ENCODE results near the gene S100A6. TPM values are rescaled to one million over a fixed set of nuclear protein-coding genes. Genes with fewer than 3 reads are reported as not detected.
"Not testable (repeated sequence)": the region's sequence is repeated elsewhere in the genome, so short reads cannot be mapped to it uniquely, and the experiment has no call there.

S100A6 gene
- polyA plus RNA-seq, 1 donor from 2014 or later = not detected

GRCh38 chr1:153525088-153525728 lies 10.6 kb downstream of the S100A6 start:
- Histone ChIP-seq H3F3A (ENCODE audit: insufficient read depth, low read length, poor library complexity, severe bottlenecking) (no peaks in the 10 kb centered on the region), H3K9me3 (ENCODE audit: low read length) (no peaks in the 10 kb centered on the region), H3K36me3 (ENCODE audit: insufficient read depth, low read length) (no peaks in the 10 kb centered on the region), H3K27ac (ENCODE audit: low read length) (no peak overlapping the region), H3K79me2 (replicated peaks; ENCODE audit: insufficient read depth, low read length) (no peaks in the 10 kb centered on the region), H3K9me2 (ENCODE audit: insufficient read depth, low read length) (no peaks in the 10 kb centered on the region), H3K4me2 (ENCODE audit: low read length) (no peak overlapping the region), H3K4me3 (ENCODE audit: low read length) (no peak overlapping the region), H2AFZ (ENCODE audit: low read depth, low read length) (no peak overlapping the region), H4K20me1 (ENCODE audit: insufficient read depth) (no peaks in the 10 kb centered on the region), H3K27me3 (ENCODE audit: insufficient read depth, low read depth, low read length) (no peaks in the 10 kb centered on the region), H3K9ac (ENCODE audit: low read length) (no peak overlapping the region)
- TF ChIP-seq, protein P1, sequence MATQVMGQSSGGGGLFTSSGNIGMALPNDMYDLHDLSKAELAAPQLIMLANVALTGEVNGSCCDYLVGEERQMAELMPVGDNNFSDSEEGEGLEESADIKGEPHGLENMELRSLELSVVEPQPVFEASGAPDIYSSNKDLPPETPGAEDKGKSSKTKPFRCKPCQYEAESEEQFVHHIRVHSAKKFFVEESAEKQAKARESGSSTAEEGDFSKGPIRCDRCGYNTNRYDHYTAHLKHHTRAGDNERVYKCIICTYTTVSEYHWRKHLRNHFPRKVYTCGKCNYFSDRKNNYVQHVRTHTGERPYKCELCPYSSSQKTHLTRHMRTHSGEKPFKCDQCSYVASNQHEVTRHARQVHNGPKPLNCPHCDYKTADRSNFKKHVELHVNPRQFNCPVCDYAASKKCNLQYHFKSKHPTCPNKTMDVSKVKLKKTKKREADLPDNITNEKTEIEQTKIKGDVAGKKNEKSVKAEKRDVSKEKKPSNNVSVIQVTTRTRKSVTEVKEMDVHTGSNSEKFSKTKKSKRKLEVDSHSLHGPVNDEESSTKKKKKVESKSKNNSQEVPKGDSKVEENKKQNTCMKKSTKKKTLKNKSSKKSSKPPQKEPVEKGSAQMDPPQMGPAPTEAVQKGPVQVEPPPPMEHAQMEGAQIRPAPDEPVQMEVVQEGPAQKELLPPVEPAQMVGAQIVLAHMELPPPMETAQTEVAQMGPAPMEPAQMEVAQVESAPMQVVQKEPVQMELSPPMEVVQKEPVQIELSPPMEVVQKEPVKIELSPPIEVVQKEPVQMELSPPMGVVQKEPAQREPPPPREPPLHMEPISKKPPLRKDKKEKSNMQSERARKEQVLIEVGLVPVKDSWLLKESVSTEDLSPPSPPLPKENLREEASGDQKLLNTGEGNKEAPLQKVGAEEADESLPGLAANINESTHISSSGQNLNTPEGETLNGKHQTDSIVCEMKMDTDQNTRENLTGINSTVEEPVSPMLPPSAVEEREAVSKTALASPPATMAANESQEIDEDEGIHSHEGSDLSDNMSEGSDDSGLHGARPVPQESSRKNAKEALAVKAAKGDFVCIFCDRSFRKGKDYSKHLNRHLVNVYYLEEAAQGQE (IDR thresholded peaks at IDR 0.05; ENCODE audit: borderline replicate concordance) = no peak
- TF ChIP-seq EP300 (conservative IDR thresholded peaks at IDR 0.05; ENCODE audit: poor library complexity, severe bottlenecking) (no peak), TAF1 (IDR thresholded peaks at IDR 0.05; ENCODE audit: low read depth) (no peak), RAD21 (conservative IDR thresholded peaks at IDR 0.05) (no peak), POLR2AphosphoS5 (IDR thresholded peaks at IDR 0.05) (no peak), SMC3 (conservative IDR thresholded peaks at IDR 0.05; ENCODE audit: poor library complexity) (no peak), MXI1 (conservative IDR thresholded peaks at IDR 0.05; ENCODE audit: poor library complexity, severe bottlenecking) (no peak), EZH2 (IDR thresholded peaks at IDR 0.05; ENCODE audit: borderline replicate concordance, insufficient read depth, low read length, poor library complexity, severe bottlenecking) (no peak)
- TF ChIP-seq, protein P2, sequence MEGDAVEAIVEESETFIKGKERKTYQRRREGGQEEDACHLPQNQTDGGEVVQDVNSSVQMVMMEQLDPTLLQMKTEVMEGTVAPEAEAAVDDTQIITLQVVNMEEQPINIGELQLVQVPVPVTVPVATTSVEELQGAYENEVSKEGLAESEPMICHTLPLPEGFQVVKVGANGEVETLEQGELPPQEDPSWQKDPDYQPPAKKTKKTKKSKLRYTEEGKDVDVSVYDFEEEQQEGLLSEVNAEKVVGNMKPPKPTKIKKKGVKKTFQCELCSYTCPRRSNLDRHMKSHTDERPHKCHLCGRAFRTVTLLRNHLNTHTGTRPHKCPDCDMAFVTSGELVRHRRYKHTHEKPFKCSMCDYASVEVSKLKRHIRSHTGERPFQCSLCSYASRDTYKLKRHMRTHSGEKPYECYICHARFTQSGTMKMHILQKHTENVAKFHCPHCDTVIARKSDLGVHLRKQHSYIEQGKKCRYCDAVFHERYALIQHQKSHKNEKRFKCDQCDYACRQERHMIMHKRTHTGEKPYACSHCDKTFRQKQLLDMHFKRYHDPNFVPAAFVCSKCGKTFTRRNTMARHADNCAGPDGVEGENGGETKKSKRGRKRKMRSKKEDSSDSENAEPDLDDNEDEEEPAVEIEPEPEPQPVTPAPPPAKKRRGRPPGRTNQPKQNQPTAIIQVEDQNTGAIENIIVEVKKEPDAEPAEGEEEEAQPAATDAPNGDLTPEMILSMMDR (IDR thresholded peaks at IDR 0.05; ENCODE audit: poor library complexity, severe bottlenecking) = no peak

DNA sequence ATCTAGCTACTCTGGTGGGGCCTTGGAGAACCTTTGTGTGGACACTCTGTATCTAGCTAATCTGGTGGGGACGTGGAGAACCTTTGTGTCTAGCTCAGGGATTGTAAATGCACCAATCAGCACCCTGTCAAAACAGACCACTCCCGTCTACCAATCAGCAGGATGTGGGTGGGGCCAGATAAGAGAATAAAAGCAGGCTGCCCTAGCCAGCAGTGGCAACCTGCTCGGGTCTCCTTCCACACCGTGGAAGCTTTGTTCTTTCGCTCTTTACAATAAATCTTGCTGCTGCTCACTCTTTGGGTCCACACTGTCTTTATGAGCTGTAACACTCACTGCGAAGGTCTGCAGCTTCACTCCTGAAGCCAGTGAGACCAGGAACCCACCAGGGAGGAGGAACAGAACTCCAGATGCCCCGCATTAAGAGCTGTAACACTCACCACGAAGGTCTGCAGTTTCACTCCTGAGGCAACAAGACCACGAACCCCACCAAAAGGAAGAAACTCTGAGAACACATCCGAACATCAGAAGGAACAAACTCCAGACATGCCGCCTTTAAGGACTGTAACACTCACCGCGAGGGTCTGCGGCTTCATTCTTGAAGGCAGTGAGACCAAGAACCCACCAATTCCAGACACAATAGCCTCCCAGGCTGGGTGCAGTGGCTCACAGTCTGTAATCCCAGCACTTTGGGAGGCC lies 13.3 kb downstream of the S100A6 start:
- H3K36me3 ChIP-seq (ENCODE audit: insufficient read depth, low read length); H4K20me1 ChIP-seq (ENCODE audit: insufficient read depth); H3K27ac ChIP-seq (ENCODE audit: low read length); H3K4me3 ChIP-seq (ENCODE audit: low read length); H3K9ac ChIP-seq (ENCODE audit: low read length); H2AFZ ChIP-seq (ENCODE audit: low read depth, low read length); H3F3A ChIP-seq (ENCODE audit: insufficient read depth, low read length, poor library complexity, severe bottlenecking); H3K79me2 ChIP-seq (replicated peaks; ENCODE audit: insufficient read depth, low read length); H3K27me3 ChIP-seq (ENCODE audit: insufficient read depth, low read depth, low read length); H3K9me2 ChIP-seq (ENCODE audit: insufficient read depth, low read length); H3K9me3 ChIP-seq (ENCODE audit: low read length); H3K4me2 ChIP-seq (ENCODE audit: low read length): not testable (repeated sequence)

- H3K9me2 ChIP-seq (ENCODE audit: insufficient read depth, low read length); H2AFZ ChIP-seq (ENCODE audit: low read depth, low read length); H4K20me1 ChIP-seq (ENCODE audit: insufficient read depth); H3K27me3 ChIP-seq (ENCODE audit: insufficient read depth, low read depth, low read length); H3F3A ChIP-seq (ENCODE audit: insufficient read depth, low read length, poor library complexity, severe bottlenecking); H3K4me3 ChIP-seq (ENCODE audit: low read length); H3K4me2 ChIP-seq (ENCODE audit: low read length); H3K79me2 ChIP-seq (replicated peaks; ENCODE audit: insufficient read depth, low read length); H3K36me3 ChIP-seq (ENCODE audit: insufficient read depth, low read length); H3K9ac ChIP-seq (ENCODE audit: low read length); H3K9me3 ChIP-seq (ENCODE audit: low read length); H3K27ac ChIP-seq (ENCODE audit: low read length): not testable (repeated sequence)
These were observed 14.0 kb downstream of the S100A6 start for GRCh38 chr1:153521808-153522207.

Data from neural cell (in vitro differentiated cells).